ENCODE data around the gene EDN3. TPM values are rescaled to one million over a fixed set of nuclear protein-coding genes. Genes with fewer than 3 reads are reported as not detected.

EDN3 gene
- total and polyA plus RNA-seq, 2 donors (not counting 1 experiment from before 2014, with no cell fraction given) = not detected

GRCh38 chr20:59322585-59323454 lies 22.4 kb downstream of the EDN3 start:
- Histone ChIP-seq H3K79me2 (ENCODE audit: control insufficient read depth, insufficient read depth, low read length) (no peaks in the 10 kb centered on the region), H3K27me3 (ENCODE audit: control insufficient read depth, insufficient read depth, low read length) (no peaks in the 10 kb centered on the region), H3K9ac (ENCODE audit: insufficient read depth, low read length) (no peak overlapping the region), H3K4me3 (replicated peaks in 1 of 4; ENCODE audit: control extremely low read depth in 1 of 4, insufficient read depth in 1 of 4, low read depth in 3 of 4, low read length in 4 of 4) (no peak overlapping the region), H2AFZ (ENCODE audit: low read length) (no peak overlapping the region), H3K36me3 (ENCODE audit: control insufficient read depth, insufficient read depth, low read length) (no peaks in the 10 kb centered on the region), H3K4me2 (ENCODE audit: extremely low read depth, insufficient read depth, low read length) (no peak overlapping the region), H4K20me1 (ENCODE audit: control insufficient read depth, extremely low read depth, insufficient read depth, low read length) (no peaks in the 10 kb centered on the region), H3K9me3 (ENCODE audit: control insufficient read depth, insufficient read depth, low read depth, low read length) (no peaks in the 10 kb centered on the region), H3K4me1 (ENCODE audit: control insufficient read depth, extremely low read depth, insufficient read depth, low read length) (no peaks in the 10 kb centered on the region), H3K27ac (ENCODE audit: insufficient read depth, low read length) (no peak overlapping the region)
- TF ChIP-seq CTCF (conservative IDR thresholded peaks at IDR 0.05 in 1 of 2, IDR thresholded peaks at IDR 0.05 in 1 of 2; ENCODE audit: low read depth in 1 of 2, low read length in 2 of 2) = no peak
- no peak for DNase-seq (ENCODE audit: low read depth in 2 of 2)

GRCh38 chr20:59323731-59324130 lies 23.3 kb downstream of the EDN3 start:
- Histone ChIP-seq H3K4me3 (replicated peaks in 1 of 4; ENCODE audit: control extremely low read depth in 1 of 4, insufficient read depth in 1 of 4, low read depth in 3 of 4, low read length in 4 of 4) (no peak overlapping the region), H3K27ac (ENCODE audit: insufficient read depth, low read length) (no peak overlapping the region), H3K4me1 (ENCODE audit: control insufficient read depth, extremely low read depth, insufficient read depth, low read length) (no peaks in the 10 kb centered on the region), H4K20me1 (ENCODE audit: control insufficient read depth, extremely low read depth, insufficient read depth, low read length) (no peaks in the 10 kb centered on the region), H3K9ac (ENCODE audit: insufficient read depth, low read length) (no peak overlapping the region), H3K27me3 (ENCODE audit: control insufficient read depth, insufficient read depth, low read length) (no peaks in the 10 kb centered on the region), H3K4me2 (ENCODE audit: extremely low read depth, insufficient read depth, low read length) (no peak overlapping the region), H3K36me3 (ENCODE audit: control insufficient read depth, insufficient read depth, low read length) (no peaks in the 10 kb centered on the region), H2AFZ (ENCODE audit: low read length) (no peak overlapping the region), H3K9me3 (ENCODE audit: control insufficient read depth, insufficient read depth, low read depth, low read length) (no peaks in the 10 kb centered on the region), H3K79me2 (ENCODE audit: control insufficient read depth, insufficient read depth, low read length) (no peaks in the 10 kb centered on the region)
- DNase-seq (ENCODE audit: low read depth in 2 of 2) = no peak
- TF ChIP-seq CTCF (conservative IDR thresholded peaks at IDR 0.05 in 1 of 2, IDR thresholded peaks at IDR 0.05 in 1 of 2; ENCODE audit: low read depth in 1 of 2, low read length in 2 of 2) = no peak
- TF ChIP-seq EZH2 (IDR thresholded peaks at IDR 0.05; ENCODE audit: low read length, missing control alignments) = no peak

- no peak overlapping the region for H2AFZ ChIP-seq (ENCODE audit: low read length)
- H3K9ac ChIP-seq (ENCODE audit: insufficient read depth, low read length) = no peak overlapping the region
- H3K27me3 ChIP-seq (ENCODE audit: control insufficient read depth, insufficient read depth, low read length) = no peaks in the 10 kb centered on the region
- DNase-seq (ENCODE audit: low read depth in 2 of 2) = no peak
- no peaks in the 10 kb centered on the region for H3K79me2 ChIP-seq (ENCODE audit: control insufficient read depth, insufficient read depth, low read length)
- no peak overlapping the region for H3K4me3 ChIP-seq (replicated peaks in 1 of 4; ENCODE audit: control extremely low read depth in 1 of 4, insufficient read depth in 1 of 4, low read depth in 3 of 4, low read length in 4 of 4)
- H3K4me1 ChIP-seq (ENCODE audit: control insufficient read depth, extremely low read depth, insufficient read depth, low read length) = no peaks in the 10 kb centered on the region
- no peak overlapping the region for H3K27ac ChIP-seq (ENCODE audit: insufficient read depth, low read length)
- no peaks in the 10 kb centered on the region for H3K9me3 ChIP-seq (ENCODE audit: control insufficient read depth, insufficient read depth, low read depth, low read length)
- TF ChIP-seq CTCF (conservative IDR thresholded peaks at IDR 0.05 in 1 of 2, IDR thresholded peaks at IDR 0.05 in 1 of 2; ENCODE audit: low read depth in 1 of 2, low read length in 2 of 2) (no peak), EZH2 (IDR thresholded peaks at IDR 0.05; ENCODE audit: low read length, missing control alignments) (no peak)
- no peaks in the 10 kb centered on the region for H3K36me3 ChIP-seq (ENCODE audit: control insufficient read depth, insufficient read depth, low read length)
- H3K4me2 ChIP-seq (ENCODE audit: extremely low read depth, insufficient read depth, low read length) = no peak overlapping the region
- H4K20me1 ChIP-seq (ENCODE audit: control insufficient read depth, extremely low read depth, insufficient read depth, low read length) = no peaks in the 10 kb centered on the region
These were observed 24.2 kb downstream of the EDN3 start for GRCh38 chr20:59324521-59325141.

All from fibroblast of lung (primary cell).